Small intestine (tissue), 7 donors: ENCODE measurements around the gene PRICKLE3. TPM values are rescaled to one million over a fixed set of nuclear protein-coding genes. Genes with fewer than 3 reads are reported as not detected.
A peak's percentile ranks its signal among the peaks of the same experiment; 100 is the strongest.

Source experiments
- DNase-seq, 2 donors: peaks; one replicate each; pipeline versions ENCODE4 v3.0.0 to v3.0.0-alpha.2; 2013
- FAIRE-seq: peaks from 2 replicates; lab custom pipeline; 2012; peaks lifted over from hg19 to GRCh38; lab: Jason Lieb, UNC
- H3K27ac ChIP-seq, 3 donors: one replicate each; pipeline ENCODE4 v1.5.1; 2013; ENCODE audit warnings: low read length in 2 of 3, mild to moderate bottlenecking in 2 of 3, control low read depth in 1 of 3, inconsistent platforms in 1 of 3, low read depth in 1 of 3, moderate library complexity in 1 of 3
- H3K27me3 ChIP-seq, 3 donors: one replicate each; pipeline ENCODE4 v1.6.1; 2013; ENCODE audit warnings: low read length in 3 of 3, inconsistent platforms in 1 of 3; ENCODE audit not compliant: control insufficient read depth in 3 of 3, insufficient read depth in 3 of 3
- H3K36me3 ChIP-seq, 3 donors: one replicate each; pipeline ENCODE4 v1.6.1; 2013; ENCODE audit warnings: low read length in 3 of 3, inconsistent platforms in 1 of 3, low read depth in 1 of 3, mild to moderate bottlenecking in 1 of 3, moderate library complexity in 1 of 3; ENCODE audit not compliant: control insufficient read depth in 3 of 3, insufficient read depth in 2 of 3
- H3K4me1 ChIP-seq, 3 donors: one replicate each; pipeline ENCODE4 v1.6.1; 2013; ENCODE audit warnings: low read length in 2 of 3, inconsistent platforms in 1 of 3, low read depth in 1 of 3, mild to moderate bottlenecking in 1 of 3, moderate library complexity in 1 of 3; ENCODE audit not compliant: control insufficient read depth in 3 of 3, insufficient read depth in 2 of 3
- H3K4me3 ChIP-seq, 3 donors: one replicate each; pipeline ENCODE4 v1.5.1; 2013; ENCODE audit warnings: low read length in 3 of 3, control low read depth in 1 of 3, inconsistent platforms in 1 of 3, low read depth in 1 of 3, mild to moderate bottlenecking in 1 of 3, moderate library complexity in 1 of 3
- H3K9me3 ChIP-seq, 2 donors: one replicate each; pipeline ENCODE4 v1.6.1; 2013; ENCODE audit warnings: low read depth in 1 of 2, low read length in 1 of 2; ENCODE audit not compliant: control insufficient read depth in 2 of 2, insufficient read depth in 1 of 2
- WGBS, 3 donors: extraction: QIAGEN DNeasy Blood & Tissue Kit; methylation state at CpG; one replicate each; pipeline ENCODE4 v1.1.7; 2013; 5-methylcytosine and 5-hydroxymethylcytosine counted together
- polyA plus RNA-seq, 4 donors: library from polyadenylated mRNA; stranded (reverse) in 3 of 4; unstranded in 1 of 4; fragments of 200-250 nt in 3 of 4; fragments of 120-200 nt in 1 of 4; gene quantifications; one replicate each; pipeline versions ENCODE4 v1.2.1 to v1.2.3, GENCODE V29; 2013
- donor health status: healthy with polysubstance abuse.
- donor health status: control.
- donor health status: control.
- donor health status: Bipolar disorder and iron deficiency.
- donor health status: healthy.

PRICKLE3 gene
- polyA plus RNA-seq, 4 donors: 3.6 to 6.8 (median 5.5) TPM

DNA sequence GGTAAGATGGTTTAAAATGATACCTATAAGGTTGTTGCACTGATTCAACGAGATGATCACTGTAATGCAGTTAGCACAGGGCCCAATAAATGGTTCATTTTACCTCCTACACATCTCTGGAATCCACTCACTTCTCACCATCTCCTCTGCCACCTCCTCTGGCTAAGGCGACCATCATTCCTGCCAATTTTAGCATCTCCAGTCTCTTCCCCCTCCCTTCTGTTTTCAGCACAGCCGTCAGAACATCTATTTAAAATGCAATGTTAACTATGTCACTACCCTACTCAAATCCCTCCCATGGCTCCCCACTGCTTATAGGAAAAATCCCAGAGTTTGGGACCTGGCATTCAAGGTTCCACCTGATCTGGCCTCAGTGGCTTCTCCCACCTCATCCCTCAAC lies 17.4 kb upstream of the PRICKLE3 start:
- no peak for FAIRE-seq
- H3K27ac ChIP-seq: no peak overlapping the region

DNA sequence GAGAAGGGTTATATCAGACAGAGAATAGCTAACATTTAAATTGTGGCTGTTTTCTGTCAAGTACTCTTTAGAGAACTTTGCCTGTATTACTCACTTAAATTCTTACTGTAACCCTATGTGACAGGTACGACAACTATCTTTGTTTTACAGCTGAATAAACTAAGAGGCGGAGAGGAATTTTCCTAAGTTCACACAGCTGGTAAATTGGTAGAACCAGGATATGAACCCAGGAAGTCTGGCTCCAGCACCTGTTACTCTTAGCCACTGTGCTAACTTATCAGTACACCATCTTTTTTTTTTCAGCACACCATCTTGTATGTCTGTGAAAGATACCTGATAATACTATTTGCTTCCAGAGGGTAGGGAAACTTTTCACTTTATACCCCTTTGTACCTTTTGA lies 15.8 kb upstream of the PRICKLE3 start:
- Histone ChIP-seq H3K27me3 (peaks cover 0 to 10% (median 0%) of the 10 kb centered on the region in 3 donors), H3K36me3 (no peaks in the 10 kb centered on the region), H3K4me1 (peaks cover 0 to 3% (median 0%) of the 10 kb centered on the region in 3 donors), H3K27ac (no peak overlapping the region), H3K9me3 (no peaks in the 10 kb centered on the region), H3K4me3 (no peak overlapping the region)
- no peak for FAIRE-seq
- WGBS, 3 donors: 23 to 71% (median 57%) methylated on average over 2 of the region's 2 CpGs
- DNase-seq: peak in 1 of 2 donors; percentile 38

More for the DNA sequence above, 17.4 kb upstream of the PRICKLE3 start:
- 54 to 75% (median 54%) methylated on average over 3 of the region's 3 CpGs for WGBS, 3 donors
- Histone ChIP-seq H3K4me1 (peaks cover 0 to 3% (median 0%) of the 10 kb centered on the region in 3 donors), H3K9me3 (no peaks in the 10 kb centered on the region), H3K36me3 (no peaks in the 10 kb centered on the region), H3K4me3 (no peak overlapping the region), H3K27me3 (peaks cover 0 to 9% (median 0%) of the 10 kb centered on the region in 3 donors)
- DNase-seq: no peak

DNA sequence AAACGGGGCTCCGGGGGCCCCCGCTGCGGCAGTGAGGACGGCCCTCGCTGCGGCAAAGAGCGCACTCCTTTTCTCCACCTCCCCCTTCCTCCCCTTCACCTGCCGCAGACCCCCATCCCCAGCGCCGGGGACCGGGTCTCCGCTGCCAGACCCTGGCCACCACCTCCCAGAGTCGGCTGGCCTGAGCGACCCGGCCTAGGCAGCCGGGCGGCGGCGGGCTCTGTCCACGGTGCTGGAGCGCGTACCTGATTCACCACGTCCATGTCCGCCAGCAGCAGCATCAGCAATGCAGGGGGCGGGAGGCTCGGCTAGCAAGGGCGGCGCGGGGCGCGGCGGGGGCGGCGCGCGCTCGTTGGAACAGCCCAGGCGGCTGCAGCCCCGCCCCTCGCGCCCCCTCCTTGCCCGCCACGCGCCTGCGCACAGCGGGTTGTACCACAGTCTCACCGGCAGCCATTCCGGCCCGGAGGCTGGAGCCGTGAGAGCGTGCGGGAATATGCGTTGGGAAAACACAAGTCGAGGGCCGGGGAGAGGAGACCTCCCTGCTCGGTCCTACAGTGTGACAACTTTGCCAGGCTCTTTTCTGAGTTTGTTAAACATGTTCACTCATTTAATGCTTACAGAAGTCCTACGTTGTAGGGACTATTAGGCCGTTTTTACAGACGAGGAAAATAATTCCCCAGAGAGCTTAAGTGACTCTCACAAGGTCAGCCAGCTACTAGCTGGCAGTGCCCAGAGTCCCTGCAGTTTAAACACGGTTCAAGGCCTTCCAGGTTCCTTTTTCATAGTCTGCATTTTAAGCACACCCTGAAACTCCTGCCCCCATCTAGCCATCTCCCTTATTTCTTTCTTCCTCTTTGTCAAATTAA lies 14.0 kb upstream of the PRICKLE3 start, which contains the start of gene SYP:
Gene SYP, minus strand, starts transcription at position 288 of the 866 bp plus-strand sequence. Its CDS starts 7 bp downstream, at position 281.
- FAIRE-seq (no peak), DNase-seq (peak; percentile 80 to 92)
- peaks cover 0 to 10% (median 0%) of the 10 kb centered on the region in 3 donors for H3K27me3 ChIP-seq

DNA sequence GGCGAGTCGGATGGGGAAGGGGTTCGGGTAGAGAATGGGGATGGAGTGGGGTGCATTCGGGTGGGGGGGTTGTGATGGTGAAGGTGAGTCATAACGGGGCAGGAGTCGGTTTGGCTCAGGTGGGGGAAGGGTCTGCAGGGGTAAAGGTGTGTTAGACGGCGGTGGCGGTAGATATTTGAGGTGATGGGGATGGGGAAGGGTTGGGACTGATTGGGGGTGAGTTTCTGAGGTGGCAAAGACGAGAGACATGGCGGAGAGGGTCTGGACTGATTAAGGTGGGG lies 13.1 kb upstream of the PRICKLE3 start:
- Histone ChIP-seq H3K27ac (no peak overlapping the region), H3K27me3 (peaks cover 0 to 10% (median 0%) of the 10 kb centered on the region in 3 donors), H3K9me3 (no peaks in the 10 kb centered on the region), H3K4me3 (peak overlapping the region in 1 of 3 donors; percentile 28), H3K4me1 (peaks cover 0 to 3% (median 0%) of the 10 kb centered on the region in 3 donors), H3K36me3 (no peaks in the 10 kb centered on the region)
- FAIRE-seq (no peak), DNase-seq (no peak)
- WGBS, 3 donors: 7 to 34% (median 12%) methylated on average over 10 to 11 of the region's 11 CpGs

More for the DNA sequence above, 14.0 kb upstream of the PRICKLE3 start, which contains the start of gene SYP:
- Histone ChIP-seq H3K4me1 (peaks cover 0 to 3% (median 0%) of the 10 kb centered on the region in 3 donors), H3K27ac (peak within 1 kb of the TSS in 2 of 3 donors; percentile 41 to 77), H3K9me3 (no peaks in the 10 kb centered on the region), H3K36me3 (no peaks in the 10 kb centered on the region), H3K4me3 (peak within 1 kb of the TSS; percentile 10 to 36 (median 31))
- WGBS, 3 donors: 0 to 40% (median 20%) methylated on average over 20 to 61 of the region's 61 CpGs

DNA sequence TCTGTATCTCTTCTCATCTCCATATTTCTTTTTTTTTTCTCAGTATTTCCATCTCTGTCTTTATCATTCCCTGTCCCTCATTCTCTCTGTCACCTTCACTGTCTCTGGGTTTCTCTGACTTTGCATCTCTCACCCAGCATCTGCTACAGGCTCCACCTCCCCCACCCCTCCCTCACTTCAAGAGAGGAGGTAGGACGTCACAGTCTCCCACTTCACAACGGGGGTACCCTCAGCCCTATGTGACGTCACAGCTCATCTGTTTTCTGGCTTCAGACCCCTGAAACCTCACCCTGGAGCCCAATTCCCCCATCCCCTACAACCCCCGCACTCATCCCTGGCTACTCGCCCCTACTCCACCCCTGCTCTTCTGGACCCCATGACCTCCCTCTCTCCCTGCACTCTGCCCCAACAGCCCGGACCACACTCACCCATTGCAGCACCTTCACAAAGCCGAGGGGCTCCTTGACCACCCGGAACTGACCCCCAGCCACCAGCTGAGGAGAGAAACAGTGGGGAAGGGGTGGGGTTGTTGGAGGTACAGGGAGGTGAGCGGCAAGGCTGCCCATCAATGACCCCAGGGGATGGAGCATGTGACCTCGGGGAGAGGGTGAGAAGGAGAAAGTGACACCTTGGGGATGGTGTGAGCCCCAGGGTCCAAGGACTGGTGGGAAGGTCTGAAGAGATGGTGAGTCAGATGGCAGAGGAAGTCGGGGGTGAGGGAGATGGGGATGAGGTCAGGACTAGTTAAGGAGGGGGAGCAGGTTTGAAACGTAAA lies 12.6 kb upstream of the PRICKLE3 start:
- H3K4me1 ChIP-seq: peaks cover 0 to 3% (median 0%) of the 10 kb centered on the region in 3 donors

DNA sequence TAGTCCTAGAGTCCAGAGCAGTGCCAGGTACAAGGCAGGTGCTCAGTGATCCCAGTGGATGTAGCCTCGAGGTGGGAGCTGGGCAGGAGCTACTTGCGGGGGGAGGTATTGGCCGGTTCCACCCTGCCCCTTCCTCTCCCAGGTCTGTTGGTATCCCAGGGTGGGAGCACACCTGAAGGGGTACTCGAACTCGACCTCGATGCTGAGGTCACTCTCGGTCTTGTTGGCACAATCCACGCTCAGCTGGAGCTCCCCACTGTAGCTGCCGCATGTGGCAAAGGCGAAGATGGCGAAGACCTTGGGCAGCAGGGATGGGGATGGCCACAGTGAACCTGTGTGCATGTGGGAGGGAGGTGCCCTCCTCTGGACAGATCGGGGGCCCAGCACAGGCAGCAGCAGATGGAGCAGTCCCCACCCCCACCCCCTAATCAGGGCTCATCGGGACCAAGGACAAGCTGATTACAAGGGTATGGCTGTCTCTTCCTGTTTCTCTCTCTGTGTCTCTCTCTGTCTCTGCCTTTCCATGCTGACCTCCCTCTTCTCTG lies 11.4 kb upstream of the PRICKLE3 start:
- H3K27me3 ChIP-seq: peaks cover 0 to 10% (median 0%) of the 10 kb centered on the region in 3 donors
- 60 to 71% (median 70%) methylated on average over 9 to 13 of the region's 13 CpGs for whole genome bisulfite sequencing, 3 donors
- peaks cover 0 to 3% (median 0%) of the 10 kb centered on the region in 3 donors for H3K4me1 ChIP-seq
- DNase-seq (no peak), FAIRE-seq (no peak)
- H3K27ac ChIP-seq: no peak overlapping the region
- H3K4me3 ChIP-seq: no peak overlapping the region
- H3K9me3 ChIP-seq: no peaks in the 10 kb centered on the region
- no peaks in the 10 kb centered on the region for H3K36me3 ChIP-seq

More for the DNA sequence above, 12.6 kb upstream of the PRICKLE3 start:
- Histone ChIP-seq H3K27me3 (peaks cover 0 to 10% (median 0%) of the 10 kb centered on the region in 3 donors), H3K27ac (no peak overlapping the region), H3K36me3 (no peaks in the 10 kb centered on the region), H3K9me3 (no peaks in the 10 kb centered on the region), H3K4me3 (no peak overlapping the region)
- no peak for DNase-seq
- WGBS, 3 donors: 16 to 39% (median 16%) methylated on average over 11 to 12 of the region's 12 CpGs
- FAIRE-seq: no peak

DNA sequence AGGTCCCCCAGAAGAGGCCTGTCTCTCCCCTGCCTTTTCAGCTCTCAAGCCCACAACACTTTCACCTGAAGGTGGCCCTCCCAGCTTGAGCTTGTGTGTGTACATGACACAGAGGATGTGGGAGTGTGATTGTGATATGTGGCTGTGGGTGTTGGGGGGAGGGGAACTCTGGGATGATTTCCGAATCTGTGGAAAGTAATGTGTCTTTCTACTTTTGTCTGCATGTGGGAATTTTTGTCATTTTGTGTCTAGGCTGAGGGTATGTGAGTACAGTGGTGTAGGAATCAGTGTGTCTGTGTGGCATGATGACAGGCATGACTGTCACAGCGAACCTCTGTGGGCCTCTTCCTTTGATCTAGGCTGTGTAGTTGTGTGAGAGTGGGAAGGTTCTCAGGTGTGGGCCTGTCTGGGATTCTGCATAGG lies 7.4 kb upstream of the PRICKLE3 start:
- no peaks in the 10 kb centered on the region for H3K9me3 ChIP-seq
- H3K4me3 ChIP-seq: no peak overlapping the region
- DNase-seq (no peak), FAIRE-seq (no peak)
- peaks cover 0 to 1% (median 0%) of the 10 kb centered on the region in 3 donors for H3K27me3 ChIP-seq
- H3K36me3 ChIP-seq: no peaks in the 10 kb centered on the region
- H3K4me1 ChIP-seq: peaks cover 0 to 3% (median 0%) of the 10 kb centered on the region in 3 donors
- no peak overlapping the region for H3K27ac ChIP-seq
- WGBS, 3 donors: 64 to 80% (median 76%) methylated on average over 2 of the region's 2 CpGs
